OCI-LY3 (cell line): ENCODE results near the gene BAZ2B.

Source experiments
- EZH2phosphoT487 ChIP-seq: fragments of 200-600 bp; shearing (Covaris generic); IDR thresholded peaks from 2 replicates; pipeline ENCODE4 v1.6.1; 2018; ENCODE audit warnings: antibody characterized with exemption, mixed run types, low read depth
- TF ChIP-seq, protein P1 (sequence below): fragments of 200-600, 300-600 bp; sonication (generic); IDR thresholded peaks from 2 replicates; pipeline ENCODE4 v1.5.1; 2014; ENCODE audit warnings: antibody characterized with exemption, low read length, low read depth

DNA sequence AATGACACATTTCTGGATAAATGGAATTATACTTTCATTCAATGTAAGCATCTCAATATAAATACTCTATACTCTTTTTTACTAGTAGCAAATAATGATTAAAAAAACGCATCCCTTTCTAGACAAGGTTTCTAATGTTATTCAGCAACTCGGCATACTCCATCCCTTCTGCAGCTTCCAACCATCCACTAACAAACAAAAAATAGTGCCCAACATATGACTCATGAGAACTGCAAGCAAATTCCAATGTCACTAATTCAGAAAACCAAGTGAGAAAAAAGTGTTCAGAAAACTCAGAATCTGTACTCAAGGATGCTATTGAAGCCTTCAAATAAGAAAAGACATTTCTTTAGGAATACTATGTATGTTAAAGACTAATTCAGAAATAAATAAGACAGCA lies 140.0 kb downstream of the BAZ2B start:
- TF ChIP-seq, protein P1, sequence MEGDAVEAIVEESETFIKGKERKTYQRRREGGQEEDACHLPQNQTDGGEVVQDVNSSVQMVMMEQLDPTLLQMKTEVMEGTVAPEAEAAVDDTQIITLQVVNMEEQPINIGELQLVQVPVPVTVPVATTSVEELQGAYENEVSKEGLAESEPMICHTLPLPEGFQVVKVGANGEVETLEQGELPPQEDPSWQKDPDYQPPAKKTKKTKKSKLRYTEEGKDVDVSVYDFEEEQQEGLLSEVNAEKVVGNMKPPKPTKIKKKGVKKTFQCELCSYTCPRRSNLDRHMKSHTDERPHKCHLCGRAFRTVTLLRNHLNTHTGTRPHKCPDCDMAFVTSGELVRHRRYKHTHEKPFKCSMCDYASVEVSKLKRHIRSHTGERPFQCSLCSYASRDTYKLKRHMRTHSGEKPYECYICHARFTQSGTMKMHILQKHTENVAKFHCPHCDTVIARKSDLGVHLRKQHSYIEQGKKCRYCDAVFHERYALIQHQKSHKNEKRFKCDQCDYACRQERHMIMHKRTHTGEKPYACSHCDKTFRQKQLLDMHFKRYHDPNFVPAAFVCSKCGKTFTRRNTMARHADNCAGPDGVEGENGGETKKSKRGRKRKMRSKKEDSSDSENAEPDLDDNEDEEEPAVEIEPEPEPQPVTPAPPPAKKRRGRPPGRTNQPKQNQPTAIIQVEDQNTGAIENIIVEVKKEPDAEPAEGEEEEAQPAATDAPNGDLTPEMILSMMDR, result no peak
- no peak for TF ChIP-seq EZH2phosphoT487
